ENCODE measurements around the gene ZFYVE28.
"Not testable (repeated sequence)": the region's sequence is repeated elsewhere in the genome, so short reads cannot be mapped to it uniquely, and the experiment has no call there.

ZFYVE28 gene

GRCh38 chr4:2390146-2390545 lies 28.3 kb downstream of the ZFYVE28 start:
- DNase-seq, result no peak

GRCh38 chr4:2389691-2390090 lies 28.8 kb downstream of the ZFYVE28 start:
- DNase-seq, result no peak

GRCh38 chr4:2388429-2389182 lies 29.8 kb downstream of the ZFYVE28 start:
- DNase-seq, result no peak

- DNase-seq, result no peak
Measured at GRCh38 chr4:2387829-2388228, 30.6 kb downstream of the ZFYVE28 start.

- no peak for DNase-seq
Measured at GRCh38 chr4:2387218-2387617, 31.2 kb downstream of the ZFYVE28 start.

GRCh38 chr4:2386717-2387116 lies 31.7 kb downstream of the ZFYVE28 start:
- no peak for DNase-seq

- no peak for DNase-seq
Measured at GRCh38 chr4:2385516-2385915, 32.9 kb downstream of the ZFYVE28 start.

GRCh38 chr4:2384245-2384644 lies 34.2 kb downstream of the ZFYVE28 start:
- DNase-seq, result no peak

GRCh38 chr4:2383760-2384159 lies 34.7 kb downstream of the ZFYVE28 start:
- DNase-seq, result no peak

- not testable (repeated sequence) for DNase-seq
Measured at GRCh38 chr4:2383220-2383631, 35.2 kb downstream of the ZFYVE28 start.

GRCh38 chr4:2382769-2383202 lies 35.7 kb downstream of the ZFYVE28 start:
- not testable (repeated sequence) for DNase-seq

GRCh38 chr4:2380589-2380988 lies 37.9 kb downstream of the ZFYVE28 start:
- DNase-seq, result not testable (repeated sequence)

- no peak for DNase-seq
Measured at GRCh38 chr4:2378898-2379297, 39.5 kb downstream of the ZFYVE28 start.

- DNase-seq, result no peak
Measured at GRCh38 chr4:2378401-2378800, 40.0 kb downstream of the ZFYVE28 start.

- DNase-seq, result no peak
Measured at GRCh38 chr4:2377241-2377640, 41.2 kb downstream of the ZFYVE28 start.

- DNase-seq, result no peak
Measured at GRCh38 chr4:2375427-2375826, 43.0 kb downstream of the ZFYVE28 start.

GRCh38 chr4:2373532-2373931 lies 44.9 kb downstream of the ZFYVE28 start:
- no peak for DNase-seq

- no peak for DNase-seq
Measured at GRCh38 chr4:2372488-2373030, 45.9 kb downstream of the ZFYVE28 start.

- no peak for DNase-seq
Measured at GRCh38 chr4:2371765-2372487, 46.5 kb downstream of the ZFYVE28 start.

- DNase-seq, result no peak
Measured at GRCh38 chr4:2370597-2371320, 47.7 kb downstream of the ZFYVE28 start.

GRCh38 chr4:2368746-2369437 lies 49.6 kb downstream of the ZFYVE28 start:
- DNase-seq, result no peak

GRCh38 chr4:2367626-2368025 lies 50.8 kb downstream of the ZFYVE28 start:
- no peak for DNase-seq

Data from NCI-H1436 (cell line).